Stimulated activated CD4-positive, alpha-beta T cell treated with anti-CD3 and anti-CD28 coated beads, Interleukin-4, amount 100 ng/mL, for 48 hours (primary cell): ENCODE results near the gene LXN.
"Not testable (repeated sequence)": the region's sequence is repeated elsewhere in the genome, so short reads cannot be mapped to it uniquely, and the experiment has no call there.

ENCODE experiments used
- DNase-seq, 2 donors: peaks; one replicate each; pipeline ENCODE4 v3.0.0-alpha.2; 2020; ENCODE audit warnings: low read depth in 2 of 2

The LXN gene, protein sequence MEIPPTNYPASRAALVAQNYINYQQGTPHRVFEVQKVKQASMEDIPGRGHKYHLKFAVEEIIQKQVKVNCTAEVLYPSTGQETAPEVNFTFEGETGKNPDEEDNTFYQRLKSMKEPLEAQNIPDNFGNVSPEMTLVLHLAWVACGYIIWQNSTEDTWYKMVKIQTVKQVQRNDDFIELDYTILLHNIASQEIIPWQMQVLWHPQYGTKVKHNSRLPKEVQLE

GRCh38 chr3:158672215-158673176, at the start of gene LXN:
TSS of gene LXN (minus strand) at chr3:158672648. CDS start at chr3:158672478, 170 bp downstream.
- DNase-seq = peak; percentile 66 to 78

DNA sequence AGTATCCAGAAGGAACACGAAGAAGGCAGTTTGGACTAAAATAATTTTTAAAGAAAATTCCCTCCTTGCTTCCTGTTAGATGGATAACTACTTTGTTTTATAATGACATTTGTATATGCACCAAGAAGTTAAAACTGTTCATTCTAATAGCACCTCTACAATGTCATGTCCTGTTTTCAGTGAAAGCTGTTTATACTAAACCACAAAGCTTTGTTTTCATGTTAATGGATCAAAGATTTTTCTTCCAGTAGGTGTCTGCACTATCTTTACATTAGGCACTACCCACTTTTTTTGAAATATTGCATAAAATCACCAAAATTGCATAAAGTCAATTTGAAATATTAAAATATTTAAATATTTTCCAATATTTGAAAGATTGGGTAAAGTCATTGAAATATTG, 49.7 kb upstream of the LXN start:
- DNase-seq = no peak

- DNase-seq = no peak
These were observed 46.2 kb upstream of the LXN start for GRCh38 chr3:158718490-158719170.

- DNase-seq = no peak
These were observed 45.1 kb upstream of the LXN start for GRCh38 chr3:158717576-158717975.

DNA sequence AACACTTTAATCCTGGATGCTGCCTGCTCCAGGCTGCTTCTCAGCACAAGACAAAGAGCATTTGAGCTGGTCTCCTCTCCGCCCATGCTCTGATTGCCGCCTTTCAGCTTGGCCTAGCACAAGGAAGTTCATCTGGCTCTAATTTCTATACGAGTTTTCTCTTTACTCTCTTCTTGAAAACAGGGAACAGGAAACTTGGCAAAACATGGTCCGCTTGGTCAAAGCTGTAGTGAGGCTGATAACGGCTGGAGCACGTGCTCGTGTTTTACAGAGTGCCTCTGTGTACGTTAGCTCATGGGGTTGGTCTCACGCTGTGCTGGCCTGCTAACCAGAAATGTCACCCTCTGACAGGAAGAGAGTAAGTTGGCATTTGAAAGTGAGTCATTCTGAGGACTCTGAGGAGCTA, 40.6 kb upstream of the LXN start:
- DNase-seq = no peak

DNA sequence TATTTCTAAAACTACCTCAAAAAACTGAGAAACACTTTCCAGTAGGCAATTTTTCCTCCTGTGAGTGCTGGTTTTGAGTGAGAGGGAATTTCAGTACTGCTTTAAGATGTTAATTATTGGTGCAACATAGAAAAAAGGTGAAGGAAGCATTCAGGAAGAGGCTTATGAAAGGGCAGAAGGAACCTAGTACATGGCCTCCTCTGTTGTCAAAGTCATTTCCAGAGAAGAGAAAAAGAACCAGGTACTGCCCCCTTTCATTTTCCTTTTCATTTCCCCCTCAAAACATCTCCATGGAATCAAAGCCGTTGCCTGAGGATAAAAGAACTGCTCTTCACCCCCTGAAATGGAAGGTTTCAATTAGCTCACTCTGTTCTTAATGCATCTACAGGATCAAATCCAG, 40.0 kb upstream of the LXN start:
- DNase-seq = no peak

GRCh38 chr3:158711886-158712285, 39.4 kb upstream of the LXN start:
- no peak for DNase-seq

DNA sequence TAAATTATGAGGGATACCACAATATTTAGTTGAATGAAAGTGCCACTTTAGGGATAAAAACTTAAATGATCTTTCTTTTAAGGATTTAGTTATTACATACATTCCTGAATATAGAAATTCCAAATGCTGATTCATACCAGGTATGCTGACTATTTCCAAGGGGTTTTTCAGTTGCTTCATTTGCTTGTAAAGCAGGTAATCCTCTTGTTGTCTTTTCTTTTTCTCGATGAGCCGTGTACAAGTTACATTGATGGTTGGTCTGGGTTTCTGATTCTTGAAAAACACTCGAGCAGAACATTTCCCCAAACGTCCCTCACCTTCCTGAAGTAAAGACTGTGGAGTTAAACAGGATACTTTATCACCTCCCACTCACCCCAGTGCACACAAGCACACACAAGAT, 38.2 kb upstream of the LXN start:
- DNase-seq = no peak

GRCh38 chr3:158709666-158710083, 37.2 kb upstream of the LXN start:
- DNase-seq = no peak

DNA sequence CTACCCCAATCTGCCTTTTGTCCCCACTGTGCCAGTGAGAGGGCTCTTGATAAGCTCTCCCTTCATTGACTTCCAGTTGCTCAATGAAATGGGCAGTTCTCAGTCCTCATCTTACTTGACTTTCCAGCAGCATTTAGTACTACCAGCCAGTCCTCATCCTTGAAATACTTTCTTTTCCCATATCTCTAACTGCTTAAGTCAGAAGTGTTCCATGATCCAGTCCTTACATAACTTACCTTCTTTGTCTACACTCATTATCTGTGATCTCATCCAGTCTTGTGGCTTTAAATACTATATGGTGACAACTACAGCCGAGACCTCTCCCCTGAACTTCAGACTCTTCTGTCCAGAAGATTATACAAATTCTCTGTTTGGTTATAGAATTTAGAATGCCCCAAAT, 31.1 kb upstream of the LXN start:
- no peak for DNase-seq

DNA sequence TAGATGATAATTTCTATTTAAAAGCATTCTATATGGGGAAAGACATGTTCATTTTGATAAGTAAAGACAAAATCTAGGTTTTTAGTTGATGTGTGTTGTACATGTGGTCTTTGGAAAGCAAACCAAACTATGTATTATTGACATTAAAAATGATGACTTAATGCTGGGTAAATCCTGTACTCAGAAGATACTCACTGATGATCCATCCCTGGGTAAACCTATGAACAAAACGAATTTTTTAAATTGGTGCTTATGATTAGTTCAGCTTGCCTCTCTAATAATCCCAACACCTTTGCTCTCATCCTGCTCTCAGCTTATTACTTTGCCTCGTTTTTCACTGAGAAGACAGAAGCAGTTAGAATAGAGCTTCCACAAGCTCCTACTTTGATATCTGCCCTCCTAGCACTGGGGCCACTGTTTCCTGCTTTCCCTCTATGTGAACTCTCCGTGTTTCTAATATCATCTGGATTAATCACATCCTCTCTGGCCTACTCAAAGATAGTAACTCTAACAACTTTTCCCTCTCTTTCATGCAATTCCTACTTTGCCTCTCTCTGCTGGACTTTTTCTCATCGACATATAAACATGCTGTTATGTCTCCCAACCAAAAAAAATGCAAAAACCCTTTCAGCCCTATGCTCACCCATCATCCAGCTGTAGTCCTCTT, 30.5 kb upstream of the LXN start:
- no peak for DNase-seq

GRCh38 chr3:158701420-158702065, 29.1 kb upstream of the LXN start:
- DNase-seq = no peak

DNA sequence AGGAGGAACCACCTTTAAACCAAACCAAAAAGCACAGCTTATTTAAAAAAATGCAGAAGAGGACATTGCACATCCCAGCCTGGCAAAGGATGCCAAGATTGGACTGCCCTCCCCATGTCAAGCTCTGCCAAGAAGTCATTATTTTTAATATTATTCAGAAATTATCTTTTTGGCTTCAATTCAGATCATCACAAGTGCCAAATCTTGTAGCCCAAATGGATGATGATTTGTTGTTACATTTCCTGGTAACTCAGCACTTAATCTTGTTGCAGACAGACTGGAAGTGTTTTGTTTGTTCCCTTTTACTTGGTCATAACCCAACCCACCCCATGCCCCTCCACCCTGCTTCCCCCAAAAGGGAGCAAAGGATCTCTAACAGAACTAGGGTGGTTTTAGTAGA, 28.1 kb upstream of the LXN start:
- no peak for DNase-seq

DNA sequence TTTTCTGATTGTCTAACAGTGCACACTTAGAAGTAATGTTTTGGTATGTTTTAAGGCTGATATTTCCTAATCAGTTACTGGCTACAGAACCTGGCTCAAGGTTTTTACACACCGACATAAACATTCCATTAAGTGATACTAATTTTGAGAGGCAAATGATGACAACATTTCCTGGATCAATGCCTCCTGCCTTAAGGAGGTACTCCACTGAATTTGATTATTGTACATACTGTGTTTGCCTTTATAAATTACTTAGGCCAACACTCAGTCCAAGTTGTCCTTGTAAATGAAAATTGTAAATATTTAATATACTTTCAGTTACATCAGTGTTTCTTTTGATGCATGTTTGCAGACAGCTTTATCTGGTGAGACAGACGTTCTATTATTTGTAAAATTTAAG, 24.2 kb upstream of the LXN start:
- no peak for DNase-seq

DNA sequence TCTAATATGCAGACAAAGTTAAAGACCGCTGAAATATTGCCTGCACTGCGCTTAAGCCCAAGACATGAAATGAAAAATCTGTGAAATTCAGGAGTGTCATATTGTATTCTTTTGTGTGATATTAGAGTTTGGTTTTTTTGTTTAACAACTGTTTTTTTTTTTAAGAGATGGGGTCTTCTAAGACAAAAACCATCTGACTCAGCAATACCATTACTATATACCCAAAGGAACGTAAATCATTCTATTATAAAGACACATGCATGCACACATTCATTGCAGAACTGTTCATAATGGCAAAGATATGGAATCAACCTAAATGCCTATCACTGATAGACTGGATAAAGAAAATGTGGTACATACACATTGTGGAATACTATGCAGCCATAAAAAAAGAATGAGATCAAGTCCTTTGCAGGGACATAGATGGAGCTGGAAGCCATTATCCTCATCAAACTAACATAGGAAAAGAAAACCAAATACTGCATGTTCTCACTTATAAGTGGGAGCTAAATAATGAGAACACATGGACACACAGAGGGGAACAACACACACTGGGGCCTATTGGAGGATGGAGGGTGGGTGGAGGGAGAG, 21.5 kb upstream of the LXN start:
- DNase-seq = not testable (repeated sequence)

DNA sequence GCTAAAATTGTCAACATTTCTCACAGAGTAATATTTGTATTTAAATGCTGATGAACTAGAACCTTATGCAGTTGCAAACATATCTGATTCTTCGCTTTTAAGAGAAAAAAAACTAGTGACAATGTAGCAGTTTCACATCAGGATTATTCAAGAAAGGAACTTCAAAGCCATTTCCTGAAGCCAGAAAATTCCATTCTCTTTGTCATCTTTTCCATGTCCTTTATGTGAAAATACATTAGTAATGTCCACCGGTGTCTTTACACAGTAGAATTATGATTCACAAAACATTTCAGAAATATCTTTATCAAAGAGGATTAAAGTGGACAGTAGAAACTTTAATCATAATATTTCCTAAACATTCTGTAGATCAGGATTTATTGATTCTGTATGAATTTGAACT, 12.7 kb upstream of the LXN start:
- no peak for DNase-seq

GRCh38 chr3:158683230-158683962, 10.9 kb upstream of the LXN start:
- DNase-seq = no peak

DNA sequence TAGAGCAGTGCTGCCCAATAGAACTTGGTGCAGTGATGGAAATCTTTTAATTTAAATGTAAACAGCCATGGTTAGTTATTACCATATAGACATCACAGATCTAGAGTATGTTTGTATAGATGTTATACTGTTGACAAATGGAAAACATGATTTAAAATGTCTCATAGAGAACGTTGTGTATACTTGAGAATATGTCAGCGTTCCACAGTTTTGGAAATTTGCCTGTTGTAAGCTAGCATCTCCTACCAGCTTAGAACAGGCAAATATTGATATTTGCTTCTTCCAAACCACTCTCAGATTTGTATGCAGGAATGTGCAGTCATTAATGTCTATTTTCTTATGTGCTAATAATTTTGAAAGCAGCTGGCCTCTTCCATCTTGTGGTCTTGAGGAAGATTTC, 8.4 kb upstream of the LXN start:
- no peak for DNase-seq

GRCh38 chr3:158679547-158680000, 7.1 kb upstream of the LXN start:
- DNase-seq = no peak

- DNase-seq = no peak
These were observed 6.2 kb upstream of the LXN start for GRCh38 chr3:158678687-158679086.
